Stomach (tissue), 9 donors: ENCODE data around the gene BIN1. TPM values are rescaled to one million over a fixed set of nuclear protein-coding genes. Genes with fewer than 3 reads are reported as not detected.

Experiments used
- DNase-seq, 2 donors: peaks; one replicate each; pipeline versions ENCODE4 v3.0.0 to v3.0.0-alpha.2; 2013 to 2019
- H3K27ac ChIP-seq, 5 donors: fragments of 200-600 bp in 4 of 5; sonication (generic) in 4 of 5; one replicate each; pipeline ENCODE4 v1.5.1; 2013 to 2019; ENCODE audit warnings: mild to moderate bottlenecking in 1 of 5, moderate library complexity in 1 of 5
- H3K27me3 ChIP-seq, 3 donors: fragments of 200-600 bp; sonication (generic); one replicate each; pipeline ENCODE4 v1.5.1; 2017 to 2019; ENCODE audit warnings: mixed run types in 1 of 3
- H3K36me3 ChIP-seq, 4 donors: fragments of 200-600 bp; sonication (generic); 1 replicate in 3 of 4; 2 replicates in 1 of 4; pipeline ENCODE4 v1.5.1; 2016 to 2019
- H3K4me1 ChIP-seq, 4 donors: fragments of 200-600 bp; sonication (generic); one replicate each; pipeline ENCODE4 v1.5.1; 2016 to 2019
- H3K4me3 ChIP-seq, 4 donors: fragments of 200-600 bp; sonication (generic) in 3 of 4; one replicate each; pipeline ENCODE4 v1.5.1; 2016 to 2019; ENCODE audit warnings: mild to moderate bottlenecking in 1 of 4
- H3K9me3 ChIP-seq, 4 donors: fragments of 200-600 bp; sonication (generic); one replicate each; pipeline ENCODE4 v1.5.1; 2016 to 2019
- EP300 ChIP-seq: sonication (generic); formaldehyde crosslinking; IDR thresholded peaks from one replicate; pipeline ENCODE4 v1.6.1; 2017; ENCODE audit warnings: antibody characterized with exemption
- POLR2A ChIP-seq, 4 donors: fragments of 450-650 bp; IDR thresholded peaks; one replicate each; pipeline ENCODE4 v1.6.1; 2016; ENCODE audit warnings: antibody characterized with exemption in 4 of 4, control low read depth in 2 of 4, mild to moderate bottlenecking in 1 of 4, moderate library complexity in 1 of 4
- POLR2AphosphoS5 ChIP-seq, 3 donors: sonication (generic); formaldehyde crosslinking; IDR thresholded peaks; one replicate each; pipeline ENCODE4 v1.6.1; 2016; ENCODE audit warnings: antibody characterized with exemption in 3 of 3
- WGBS, 5 donors: extraction: QIAGEN DNeasy Blood & Tissue Kit in 3 of 5; methylation state at CpG; one replicate each; pipeline versions ENCODE4 v1.1.5 to v1.1.7; 2013 to 2018; 5-methylcytosine and 5-hydroxymethylcytosine counted together
- intact Hi-C: fragments of 100-400 bp; cut with DNase I; formaldehyde crosslinking; loops from one replicate; pipeline ENCODE4 v1.15.1; 2023; ENCODE audit warnings: low total_unique reads
- polyA plus RNA-seq, 3 donors: library from polyadenylated mRNA; stranded (reverse); fragments of 200-250 nt; gene quantifications; one replicate each; pipeline ENCODE4 v1.2.3, GENCODE V29; 2013
- total RNA-seq, 5 donors: library from RNA; depleted of rRNA; stranded (reverse); fragments of >200 nt; gene quantifications; one replicate each; pipeline versions ENCODE4 v1.1.0 to v1.2.3, GENCODE V29; 2014 to 2016
- TF ChIP-seq, protein P1 (sequence below), 7 experiments: fragments of 450-650 bp in 4 of 7; fragments of 200-600 bp in 3 of 7; sonication (generic) in 3 of 7; IDR thresholded peaks; one replicate each; pipeline ENCODE4 v1.5.1; 2016 to 2019; ENCODE audit warnings: antibody characterized with exemption in 7 of 7, control low read depth in 2 of 7, mild to moderate bottlenecking in 1 of 7
- donor health status: healthy with polysubstance abuse.
- donor health status: Bipolar disorder and iron deficiency.
- donor health status: healthy.

The BIN1 gene
- total and polyA plus RNA-seq, 8 donors: 39.1 to 175 (median 47.8) TPM

DNA sequence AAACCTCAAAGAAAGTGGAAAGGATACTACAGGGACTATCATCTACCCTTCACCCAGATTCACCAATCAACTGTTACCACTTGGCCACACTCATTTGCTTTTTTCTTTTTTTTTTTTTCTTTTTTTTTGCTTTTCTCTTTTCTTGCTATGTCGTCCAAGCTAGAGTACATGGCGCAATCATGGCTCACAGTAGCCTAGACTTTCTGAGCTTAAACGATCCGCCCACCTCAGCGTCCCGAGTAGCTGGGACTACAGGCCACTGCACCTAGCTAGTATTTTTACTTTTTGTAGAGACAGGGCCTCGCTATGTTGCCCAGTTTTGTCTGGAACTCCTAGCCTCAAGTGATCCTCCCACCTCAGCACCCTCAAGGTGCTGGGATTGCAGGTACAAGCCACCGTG lies 24.0 kb downstream of the BIN1 start:
- H3K27ac ChIP-seq: peak overlapping the region; percentile 9 to 92 (median 89)

DNA sequence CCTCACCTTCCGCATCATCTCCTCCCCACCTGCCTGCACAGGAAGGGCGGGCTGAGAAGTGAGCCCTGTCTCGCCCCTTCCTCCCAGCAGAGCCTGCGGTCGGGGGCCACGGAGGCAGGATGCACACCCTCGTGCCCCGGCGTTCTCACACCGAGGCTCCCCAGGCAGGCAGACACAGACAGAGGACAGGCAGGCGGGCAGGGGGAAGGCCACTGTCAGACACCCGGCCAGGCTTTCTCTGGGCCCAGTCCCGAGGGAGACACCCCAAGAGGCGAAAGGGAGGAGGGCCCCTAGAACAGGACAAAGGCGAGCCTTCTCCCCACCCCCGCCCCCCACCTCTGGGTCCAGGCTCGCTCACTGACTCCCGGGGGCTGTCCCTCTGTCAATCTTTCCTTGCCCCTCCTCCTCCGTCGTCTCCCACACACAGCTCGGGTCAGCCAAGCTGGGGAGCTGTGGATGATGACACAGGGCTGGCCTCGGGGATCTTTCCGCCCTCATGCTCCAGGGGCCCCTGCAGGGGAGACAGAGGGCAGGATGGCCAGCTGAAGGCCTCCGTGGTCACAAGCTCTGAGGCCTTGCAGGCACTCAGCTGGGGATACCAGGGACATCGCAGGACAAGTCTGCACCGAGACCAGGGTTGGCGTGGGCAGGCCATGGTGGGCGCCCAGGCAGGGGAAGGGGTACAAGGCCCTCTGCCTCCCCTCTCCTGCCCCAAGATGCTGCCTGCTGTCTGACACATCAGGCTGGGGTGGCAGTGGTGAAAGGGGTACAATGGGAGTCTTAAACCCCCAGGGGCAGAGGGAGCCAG lies 24.9 kb downstream of the BIN1 start:
- no peaks in the 10 kb centered on the region for H3K9me3 ChIP-seq
- no peaks in the 10 kb centered on the region for H3K27me3 ChIP-seq
- WGBS, 5 donors: 65 to 74% (median 72%) methylated on average over 12 to 28 of the region's 28 CpGs
- H3K4me3 ChIP-seq: peak overlapping the region; percentile 16 to 25 (median 22)
- H3K27ac ChIP-seq: peak overlapping the region; percentile 34 to 92 (median 89)
- no peaks in the 10 kb centered on the region for H3K36me3 ChIP-seq
- intact Hi-C loops: no loop called here
- peak; percentile 45 to 75 for DNase-seq
- TF ChIP-seq POLR2AphosphoS5 (IDR thresholded peaks at IDR 0.05) (no peak), EP300 (no peak), POLR2A (IDR thresholded peaks at IDR 0.05) (no peak)
- TF ChIP-seq, protein P1, sequence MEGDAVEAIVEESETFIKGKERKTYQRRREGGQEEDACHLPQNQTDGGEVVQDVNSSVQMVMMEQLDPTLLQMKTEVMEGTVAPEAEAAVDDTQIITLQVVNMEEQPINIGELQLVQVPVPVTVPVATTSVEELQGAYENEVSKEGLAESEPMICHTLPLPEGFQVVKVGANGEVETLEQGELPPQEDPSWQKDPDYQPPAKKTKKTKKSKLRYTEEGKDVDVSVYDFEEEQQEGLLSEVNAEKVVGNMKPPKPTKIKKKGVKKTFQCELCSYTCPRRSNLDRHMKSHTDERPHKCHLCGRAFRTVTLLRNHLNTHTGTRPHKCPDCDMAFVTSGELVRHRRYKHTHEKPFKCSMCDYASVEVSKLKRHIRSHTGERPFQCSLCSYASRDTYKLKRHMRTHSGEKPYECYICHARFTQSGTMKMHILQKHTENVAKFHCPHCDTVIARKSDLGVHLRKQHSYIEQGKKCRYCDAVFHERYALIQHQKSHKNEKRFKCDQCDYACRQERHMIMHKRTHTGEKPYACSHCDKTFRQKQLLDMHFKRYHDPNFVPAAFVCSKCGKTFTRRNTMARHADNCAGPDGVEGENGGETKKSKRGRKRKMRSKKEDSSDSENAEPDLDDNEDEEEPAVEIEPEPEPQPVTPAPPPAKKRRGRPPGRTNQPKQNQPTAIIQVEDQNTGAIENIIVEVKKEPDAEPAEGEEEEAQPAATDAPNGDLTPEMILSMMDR (IDR thresholded peaks at IDR 0.05): no peak
- peaks cover 84 to 100% (median 91%) of the 10 kb centered on the region in 4 donors for H3K4me1 ChIP-seq

More for the DNA sequence above, 24.0 kb downstream of the BIN1 start:
- DNase-seq: no peak
- Histone ChIP-seq H3K36me3 (no peaks in the 10 kb centered on the region), H3K4me1 (peaks cover 85 to 100% (median 98%) of the 10 kb centered on the region in 4 donors), H3K4me3 (no peak overlapping the region), H3K27me3 (no peaks in the 10 kb centered on the region), H3K9me3 (no peaks in the 10 kb centered on the region)
- 72 to 80% (median 78%) methylated on average over 8 of the region's 8 CpGs for WGBS, 5 donors
- TF ChIP-seq EP300: no peak
- no peak for TF ChIP-seq POLR2A (IDR thresholded peaks at IDR 0.05)
- no peak for TF ChIP-seq POLR2AphosphoS5 (IDR thresholded peaks at IDR 0.05)
- TF ChIP-seq, protein P1 (IDR thresholded peaks at IDR 0.05): no peak
- intact Hi-C loops: no loop called here

DNA sequence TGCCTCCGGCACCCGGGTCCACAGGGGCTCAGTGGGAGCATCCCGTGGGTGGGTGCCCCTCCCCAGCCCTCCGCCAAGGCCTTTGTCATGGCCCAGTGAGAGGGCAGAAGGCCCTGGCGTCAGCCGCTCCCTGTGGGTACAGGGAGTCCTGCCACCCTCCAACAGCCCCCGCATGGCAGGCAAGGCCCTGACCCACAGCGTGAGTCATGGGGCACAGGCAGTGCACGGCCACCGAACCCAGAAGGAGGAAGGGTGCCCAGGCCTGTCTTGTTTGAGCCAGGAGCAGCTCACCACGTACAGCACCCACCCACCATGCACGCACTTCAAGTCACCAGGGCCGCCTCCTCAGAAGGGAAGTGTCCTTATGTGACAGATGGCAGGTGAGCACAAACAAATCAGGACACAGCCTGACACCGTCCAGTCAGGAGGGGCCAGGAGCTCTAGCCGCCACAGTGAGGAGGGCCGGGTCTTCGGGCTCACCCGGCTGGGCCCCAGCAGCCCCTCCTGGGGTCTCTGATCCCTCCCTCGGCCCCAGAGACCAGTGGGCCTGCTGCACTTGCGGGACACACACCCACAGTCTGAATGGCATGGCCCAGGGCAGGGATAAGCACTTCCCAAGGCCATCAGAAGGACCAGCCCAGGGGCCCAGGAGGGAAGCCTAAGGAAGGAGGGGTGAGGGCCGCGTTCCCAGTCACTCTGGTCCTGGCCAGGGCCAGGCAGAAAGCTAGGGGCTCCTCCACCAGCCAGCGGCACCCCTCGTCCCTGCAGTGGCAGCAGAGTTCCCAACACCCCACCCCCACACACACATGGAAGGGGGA lies 25.8 kb downstream of the BIN1 start:
- Histone ChIP-seq H3K27ac (peak overlapping the region; percentile 12 to 92 (median 89)), H3K27me3 (no peaks in the 10 kb centered on the region), H3K36me3 (no peaks in the 10 kb centered on the region), H3K9me3 (no peaks in the 10 kb centered on the region), H3K4me1 (peaks cover 75 to 98% (median 82%) of the 10 kb centered on the region in 4 donors), H3K4me3 (peak overlapping the region; percentile 16 to 25 (median 22))
- TF ChIP-seq, protein P1 (IDR thresholded peaks at IDR 0.05): no peak
- peak in 2 of 3 donors; percentile 39 to 42 for TF ChIP-seq POLR2AphosphoS5 (IDR thresholded peaks at IDR 0.05)
- TF ChIP-seq EP300: peak; percentile 82
- DNase-seq: peak; percentile 53 to 63
- intact Hi-C loops: no loop called here
- 53 to 72% (median 62%) methylated on average over 10 to 24 of the region's 24 CpGs for WGBS, 5 donors

DNA sequence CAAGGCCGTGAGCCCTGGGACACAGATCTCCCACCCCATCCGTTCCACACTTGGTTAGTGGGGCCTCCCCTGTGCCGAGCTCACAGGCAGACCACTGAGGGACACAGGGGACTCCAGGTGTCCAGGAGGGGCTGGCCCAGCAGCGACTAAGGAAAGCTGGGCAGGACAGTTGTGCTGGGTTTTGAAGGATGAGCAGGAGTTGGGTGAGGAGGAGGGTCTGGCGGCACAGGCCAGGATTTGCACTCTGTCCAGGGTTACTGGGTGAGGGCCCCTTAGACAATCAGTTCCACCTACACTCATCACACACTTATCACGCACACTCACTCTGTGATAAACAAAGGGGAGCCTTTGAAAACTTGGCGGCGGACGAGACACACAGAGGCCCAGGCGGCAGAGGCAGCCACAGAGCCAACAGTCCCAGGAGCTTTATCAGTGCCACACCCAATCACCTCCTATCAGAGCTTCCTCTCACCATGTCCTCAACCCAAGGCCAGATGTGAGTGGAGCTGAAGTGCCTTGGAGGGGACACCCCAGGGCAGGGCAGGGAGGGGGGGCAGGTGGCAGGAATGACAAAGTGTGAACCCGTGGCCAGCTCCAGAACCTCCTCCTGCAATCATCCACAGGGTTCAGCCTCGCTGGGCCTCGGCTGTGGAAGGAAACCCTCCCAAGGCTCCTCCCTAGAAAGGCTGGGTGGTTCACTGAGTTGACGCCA lies 26.6 kb downstream of the BIN1 start:
- H3K27me3 ChIP-seq: no peaks in the 10 kb centered on the region
- H3K4me3 ChIP-seq: peak overlapping the region in 3 of 4 donors; percentile 16 to 25 (median 25)
- peak overlapping the region; percentile 12 to 92 (median 89) for H3K27ac ChIP-seq
- TF ChIP-seq POLR2AphosphoS5 (IDR thresholded peaks at IDR 0.05) (no peak), POLR2A (IDR thresholded peaks at IDR 0.05) (no peak), EP300 (no peak)
- TF ChIP-seq, protein P1 (IDR thresholded peaks at IDR 0.05): no peak
- no peaks in the 10 kb centered on the region for H3K9me3 ChIP-seq
- intact Hi-C loops: no loop called here
- peaks cover 67 to 96% (median 75%) of the 10 kb centered on the region in 4 donors for H3K4me1 ChIP-seq
- H3K36me3 ChIP-seq: no peaks in the 10 kb centered on the region
- peak; percentile 48 to 57 for DNase-seq
- 47 to 63% (median 59%) methylated on average over 10 to 14 of the region's 14 CpGs for WGBS, 5 donors
